SU-DHL-6 (cell line): ENCODE measurements around the gene BEAN1.

Experiments used
- H2AFZ ChIP-seq: fragments of 200-600 bp; sonication (generic); 2 replicates; pipeline ENCODE4 v1.6.1; 2014; ENCODE audit warnings: low read depth, mild to moderate bottlenecking, moderate library complexity, mixed read lengths, antibody characterized with exemption, low read length; ENCODE audit not compliant: severe bottlenecking
- H3F3A ChIP-seq: fragments of 200-600 bp; shearing (Covaris generic); 2 replicates; pipeline ENCODE4 v1.6.0; 2016; ENCODE audit warnings: antibody characterized with exemption, mild to moderate bottlenecking; ENCODE audit not compliant: insufficient read depth
- H3K27ac ChIP-seq: fragments of 200-600 bp; sonication (generic); 2 replicates; pipeline ENCODE4 v1.5.1; 2016; ENCODE audit warnings: low read depth, mild to moderate bottlenecking, low read length, moderate library complexity, mixed read lengths
- H3K27me3 ChIP-seq: fragments of 200-600 bp; sonication (generic), shearing (Covaris generic); 2 replicates; pipeline ENCODE4 v1.6.0; 2014; ENCODE audit warnings: mild to moderate bottlenecking, low read length
- H3K36me3 ChIP-seq: fragments of 200-600 bp; sonication (generic); 2 replicates; pipeline ENCODE4 v1.6.1; 2014; ENCODE audit warnings: mild to moderate bottlenecking, low read length, mixed read lengths
- H3K4me2 ChIP-seq: fragments of 300-600, 200-600 bp; shearing (Covaris generic), sonication (generic); 2 replicates; pipeline ENCODE4 v1.6.0; 2014; ENCODE audit warnings: low read length, low read depth, mild to moderate bottlenecking; ENCODE audit not compliant: poor library complexity, severe bottlenecking
- H3K4me3 ChIP-seq: fragments of 200-600 bp; sonication (generic); 2 replicates; pipeline ENCODE4 v1.5.1; 2014; ENCODE audit warnings: antibody characterized with exemption, low read length, mild to moderate bottlenecking, mixed read lengths; ENCODE audit not compliant: insufficient read depth, poor library complexity, severe bottlenecking
- H3K79me2 ChIP-seq: fragments of 200-600 bp; sonication (generic); 2 replicates; pipeline ENCODE4 v1.6.1; 2014; ENCODE audit warnings: mild to moderate bottlenecking, low read length, moderate library complexity; ENCODE audit not compliant: insufficient read depth
- H3K9ac ChIP-seq: fragments of 200-600 bp; sonication (generic); 2 replicates; pipeline ENCODE4 v1.7.0; 2014; ENCODE audit warnings: mild to moderate bottlenecking, low read length
- H3K9me2 ChIP-seq: fragments of 200-600 bp; sonication (generic); replicated peaks from 2 replicates; pipeline ENCODE4 v1.6.1; 2014; ENCODE audit warnings: low read length; ENCODE audit not compliant: insufficient read depth
- H3K9me3 ChIP-seq: fragments of 200-600 bp; sonication (generic); 2 replicates; pipeline ENCODE4 v1.6.1; 2014; ENCODE audit warnings: low read length, mixed read lengths; ENCODE audit not compliant: insufficient read depth
- H4K20me1 ChIP-seq: fragments of 200-600 bp; sonication (generic); 2 replicates; pipeline ENCODE4 v1.6.1; 2014; ENCODE audit warnings: low read depth, mild to moderate bottlenecking, antibody characterized with exemption, low read length, moderate library complexity, mixed read lengths
- EZH2phosphoT487 ChIP-seq: fragments of 200-600 bp; sonication (generic), shearing (Covaris generic); conservative IDR thresholded peaks from 2 replicates; pipeline ENCODE4 v1.6.1; 2018; ENCODE audit warnings: mild to moderate bottlenecking, antibody characterized with exemption, low read length, moderate library complexity, mixed read lengths
- TF ChIP-seq, protein P1 (sequence below): fragments of 200-600 bp; sonication (generic); IDR thresholded peaks from one replicate; pipeline ENCODE4 v1.5.1; 2017; ENCODE audit warnings: antibody characterized with exemption, mild to moderate bottlenecking, low read length, moderate library complexity; ENCODE audit not compliant: insufficient read depth, poor library complexity, severe bottlenecking

The BEAN1 gene

GRCh38 chr16:66428682-66429251 is 1.7 kb downstream of the BEAN1 start:
- H3K4me2 ChIP-seq: no peak overlapping the region
- H3K79me2 ChIP-seq: no peaks in the 10 kb centered on the region
- no peak overlapping the region for H3K4me3 ChIP-seq
- H3K36me3 ChIP-seq: no peaks in the 10 kb centered on the region
- H3K27me3 ChIP-seq: no peaks in the 10 kb centered on the region
- H4K20me1 ChIP-seq: no peaks in the 10 kb centered on the region
- no peaks in the 10 kb centered on the region for H3K9me3 ChIP-seq
- TF ChIP-seq, protein P1, sequence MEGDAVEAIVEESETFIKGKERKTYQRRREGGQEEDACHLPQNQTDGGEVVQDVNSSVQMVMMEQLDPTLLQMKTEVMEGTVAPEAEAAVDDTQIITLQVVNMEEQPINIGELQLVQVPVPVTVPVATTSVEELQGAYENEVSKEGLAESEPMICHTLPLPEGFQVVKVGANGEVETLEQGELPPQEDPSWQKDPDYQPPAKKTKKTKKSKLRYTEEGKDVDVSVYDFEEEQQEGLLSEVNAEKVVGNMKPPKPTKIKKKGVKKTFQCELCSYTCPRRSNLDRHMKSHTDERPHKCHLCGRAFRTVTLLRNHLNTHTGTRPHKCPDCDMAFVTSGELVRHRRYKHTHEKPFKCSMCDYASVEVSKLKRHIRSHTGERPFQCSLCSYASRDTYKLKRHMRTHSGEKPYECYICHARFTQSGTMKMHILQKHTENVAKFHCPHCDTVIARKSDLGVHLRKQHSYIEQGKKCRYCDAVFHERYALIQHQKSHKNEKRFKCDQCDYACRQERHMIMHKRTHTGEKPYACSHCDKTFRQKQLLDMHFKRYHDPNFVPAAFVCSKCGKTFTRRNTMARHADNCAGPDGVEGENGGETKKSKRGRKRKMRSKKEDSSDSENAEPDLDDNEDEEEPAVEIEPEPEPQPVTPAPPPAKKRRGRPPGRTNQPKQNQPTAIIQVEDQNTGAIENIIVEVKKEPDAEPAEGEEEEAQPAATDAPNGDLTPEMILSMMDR: no peak
- no peak for TF ChIP-seq EZH2phosphoT487
- no peak overlapping the region for H2AFZ ChIP-seq
- no peak overlapping the region for H3K27ac ChIP-seq
- no peaks in the 10 kb centered on the region for H3K9me2 ChIP-seq
- H3K9ac ChIP-seq: no peak overlapping the region
- H3F3A ChIP-seq: no peaks in the 10 kb centered on the region

DNA sequence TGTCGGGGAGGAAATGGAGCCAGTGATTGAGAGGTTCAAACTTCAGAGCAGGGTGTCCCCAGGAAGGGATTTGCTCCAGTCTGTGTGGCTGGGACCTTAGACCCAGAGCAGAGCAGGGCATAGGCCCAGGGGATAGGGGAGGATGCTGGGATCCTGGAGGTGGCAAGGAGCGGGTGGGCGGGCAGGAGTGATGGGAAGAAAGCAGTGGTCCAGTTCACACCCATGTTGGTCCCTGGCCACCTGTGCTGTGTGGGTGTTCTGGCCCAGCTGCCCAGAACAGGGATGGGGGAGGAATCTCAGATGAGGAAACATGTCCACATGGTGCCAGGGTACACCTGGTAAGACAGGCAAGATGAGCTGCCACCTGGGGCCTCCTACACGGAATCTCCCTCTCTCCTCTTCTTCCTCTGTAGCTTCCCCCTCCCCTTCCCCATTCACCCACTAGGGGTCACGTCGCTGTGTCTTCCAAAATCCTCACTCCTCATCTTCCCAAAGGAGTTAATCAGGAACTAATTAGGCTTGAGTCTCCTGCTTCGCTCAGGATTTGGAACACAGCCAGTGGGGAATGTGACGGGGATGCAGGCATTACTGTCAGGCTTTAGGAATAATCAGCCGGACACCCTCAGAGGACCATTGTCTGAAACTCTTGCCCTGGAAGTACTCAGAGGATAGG is 2.3 kb downstream of the BEAN1 start:
- Histone ChIP-seq H4K20me1 (no peaks in the 10 kb centered on the region), H3K79me2 (no peaks in the 10 kb centered on the region), H3K4me3 (no peak overlapping the region), H3K36me3 (no peaks in the 10 kb centered on the region), H3K9me3 (no peaks in the 10 kb centered on the region), H3K4me2 (no peak overlapping the region), H3K27ac (no peak overlapping the region), H3F3A (no peaks in the 10 kb centered on the region), H3K9me2 (no peaks in the 10 kb centered on the region), H3K9ac (no peak overlapping the region), H3K27me3 (no peaks in the 10 kb centered on the region), H2AFZ (no peak overlapping the region)
- TF ChIP-seq, protein P1: no peak
- TF ChIP-seq EZH2phosphoT487: no peak

DNA sequence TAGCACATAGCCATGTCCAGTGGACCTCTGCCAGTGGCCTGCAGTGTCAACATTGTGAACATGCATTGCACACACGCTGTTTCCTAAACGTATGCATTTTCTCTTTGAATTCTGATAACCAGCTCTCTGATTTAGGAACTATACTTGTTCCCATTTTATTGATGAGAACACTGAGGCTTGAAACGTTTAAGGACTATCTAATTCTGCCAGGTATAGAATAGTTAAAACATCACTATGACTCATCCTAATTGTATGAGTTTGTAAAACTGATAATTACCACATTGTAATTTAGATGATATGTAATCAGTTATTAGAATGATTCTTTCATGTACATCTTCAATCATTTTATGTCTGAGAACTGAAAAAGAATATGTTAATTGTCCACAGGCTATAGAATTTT is 3.1 kb downstream of the BEAN1 start:
- Histone ChIP-seq H3K9ac (no peak overlapping the region), H3K4me2 (no peak overlapping the region), H3K36me3 (no peaks in the 10 kb centered on the region), H3K27ac (no peak overlapping the region), H3K79me2 (no peaks in the 10 kb centered on the region), H3F3A (no peaks in the 10 kb centered on the region), H3K9me3 (no peaks in the 10 kb centered on the region), H3K27me3 (no peaks in the 10 kb centered on the region), H3K4me3 (no peak overlapping the region), H2AFZ (no peak overlapping the region), H3K9me2 (no peaks in the 10 kb centered on the region), H4K20me1 (no peaks in the 10 kb centered on the region)
- TF ChIP-seq, protein P1: no peak
- TF ChIP-seq EZH2phosphoT487: no peak
